Neuronal stem cell (in vitro differentiated cells): Measurements from ENCODE around the gene ATAD3A.
"Not testable (repeated sequence)": the region's sequence is repeated elsewhere in the genome, so short reads cannot be mapped to it uniquely, and the experiment has no call there.

Experiments
- DNase-seq: peaks from one replicate; pipeline ENCODE4 v3.0.0-alpha.2; 2013; ENCODE audit warnings: low spot score
- H2AFZ ChIP-seq: one replicate; pipeline ENCODE4 v1.6.1; 2013; ENCODE audit warnings: mild to moderate bottlenecking, low read length, inconsistent platforms
- H2AK5ac ChIP-seq: 2 replicates; pipeline ENCODE4 v1.6.1; 2013; ENCODE audit warnings: low read depth, mild to moderate bottlenecking, inconsistent platforms, low read length, moderate library complexity, mixed read lengths
- H2BK120ac ChIP-seq: 2 replicates; pipeline ENCODE4 v1.6.1; 2013; ENCODE audit warnings: low read depth, mild to moderate bottlenecking, inconsistent platforms, low read length, moderate library complexity, mixed read lengths
- H2BK12ac ChIP-seq: one replicate; pipeline ENCODE4 v1.6.1; 2013; ENCODE audit warnings: low read length, inconsistent platforms
- H2BK15ac ChIP-seq: 2 replicates; pipeline ENCODE4 v1.6.1; 2013; ENCODE audit warnings: mild to moderate bottlenecking, low read length, inconsistent platforms, mixed read lengths
- H2BK5ac ChIP-seq: one replicate; pipeline ENCODE4 v1.6.1; 2013; ENCODE audit warnings: inconsistent platforms, mild to moderate bottlenecking, low read length, moderate library complexity
- H3K14ac ChIP-seq: one replicate; pipeline ENCODE4 v1.6.1; 2013; ENCODE audit warnings: low read length, inconsistent platforms
- H3K18ac ChIP-seq: 2 replicates; pipeline ENCODE4 v1.6.1; 2013; ENCODE audit warnings: low read length, inconsistent platforms
- H3K23ac ChIP-seq: 2 replicates; pipeline ENCODE4 v1.6.1; 2013; ENCODE audit warnings: low read depth, mild to moderate bottlenecking, mixed read lengths, low read length, inconsistent platforms; ENCODE audit not compliant: poor library complexity
- H3K27ac ChIP-seq: replicated peaks from 3 replicates; pipeline ENCODE4 v1.5.1; 2013; ENCODE audit warnings: low read length, inconsistent platforms
- H3K27me3 ChIP-seq, 3 experiments: 2 replicates each; pipeline ENCODE4 v1.6.1; 2013; ENCODE audit warnings: low read length in 3 of 3, mild to moderate bottlenecking in 2 of 3, inconsistent platforms in 1 of 3, low read depth in 1 of 3, mixed read lengths in 1 of 3, moderate library complexity in 1 of 3; ENCODE audit not compliant: control insufficient read depth in 3 of 3, insufficient read depth in 3 of 3
- H3K36me3 ChIP-seq, 2 donors: replicated peaks in 1 of 2; 2 replicates each; pipeline ENCODE4 v1.6.1; 2013; ENCODE audit warnings: low read length in 2 of 2; ENCODE audit not compliant: control insufficient read depth in 2 of 2, insufficient read depth in 2 of 2
- H3K4ac ChIP-seq: 2 replicates; pipeline ENCODE4 v1.6.1; 2013; ENCODE audit warnings: inconsistent platforms, mild to moderate bottlenecking, low read length, moderate library complexity
- H3K4me1 ChIP-seq, 2 donors: 1 replicate in 1 of 2; 2 replicates in 1 of 2; pipeline ENCODE4 v1.6.1; 2013; ENCODE audit warnings: low read length in 2 of 2, low read depth in 1 of 2; ENCODE audit not compliant: control insufficient read depth in 2 of 2, insufficient read depth in 1 of 2
- H3K4me2 ChIP-seq: one replicate; pipeline ENCODE4 v1.6.1; 2013; ENCODE audit warnings: mild to moderate bottlenecking, low read length, inconsistent platforms; ENCODE audit not compliant: insufficient read depth, poor library complexity, severe bottlenecking
- H3K4me3 ChIP-seq, 2 donors: 2 replicates each; pipeline ENCODE4 v1.5.1; 2013; ENCODE audit warnings: low read length in 2 of 2, mild to moderate bottlenecking in 2 of 2, inconsistent platforms in 1 of 2, moderate library complexity in 1 of 2
- H3K79me1 ChIP-seq: one replicate; pipeline ENCODE4 v1.6.1; 2013; ENCODE audit warnings: low read depth, mild to moderate bottlenecking, inconsistent platforms, low read length, moderate library complexity
- H3K9ac ChIP-seq: one replicate; pipeline ENCODE4 v1.6.1; 2013; ENCODE audit warnings: mild to moderate bottlenecking, low read depth, low read length, inconsistent platforms; ENCODE audit not compliant: poor library complexity
- H3K9me3 ChIP-seq, 2 donors: replicated peaks in 1 of 2; 2 replicates each; pipeline versions ENCODE3 to v1.6.1; 2013; ENCODE audit warnings: low read length in 2 of 2, mild to moderate bottlenecking in 2 of 2, inconsistent platforms in 1 of 2, low read depth in 1 of 2, mixed read lengths in 1 of 2, moderate library complexity in 1 of 2; ENCODE audit not compliant: control insufficient read depth in 2 of 2, insufficient read depth in 1 of 2
- H4K8ac ChIP-seq: one replicate; pipeline ENCODE4 v1.6.1; 2013; ENCODE audit warnings: low read depth, mild to moderate bottlenecking, inconsistent platforms, low read length, moderate library complexity
- H4K91ac ChIP-seq: one replicate; pipeline ENCODE4 v1.6.1; 2013; ENCODE audit warnings: low read length, low read depth, mild to moderate bottlenecking, inconsistent platforms; ENCODE audit not compliant: poor library complexity
- WGBS, 2 donors: extraction: QIAGEN DNeasy Blood & Tissue Kit; methylation state at CpG; one replicate each; pipeline ENCODE4 v1.1.7; 2013; ENCODE audit warnings: missing lambda C conversion rate in 2 of 2, mixed read lengths in 1 of 2; ENCODE audit not compliant: insufficient read length in 2 of 2, insufficient replicate concordance in 1 of 2; ENCODE audit errors: extremely low coverage in 2 of 2; 5-methylcytosine and 5-hydroxymethylcytosine counted together

ATAD3A gene

DNA sequence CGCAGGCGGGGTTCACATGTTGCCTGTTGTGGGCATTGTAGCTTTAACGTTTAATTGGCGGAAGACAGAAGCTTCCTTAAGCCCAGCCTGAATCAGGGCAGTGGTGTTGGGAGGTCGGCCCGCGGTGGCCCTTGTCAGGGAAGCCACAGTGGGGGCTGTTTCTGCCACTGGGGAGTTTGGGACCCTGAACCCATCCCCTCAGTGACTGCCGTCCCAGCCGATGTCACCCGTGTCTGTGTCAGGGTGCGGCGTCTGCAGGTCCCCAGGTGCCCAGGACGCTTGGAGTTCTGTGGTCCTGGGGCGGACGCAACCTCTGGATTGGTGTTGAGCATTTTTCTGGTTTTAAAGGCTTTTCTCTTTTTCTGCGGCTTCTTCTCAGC lies 31.5 kb upstream of the ATAD3A start:
- H3K4me2 ChIP-seq, H2BK5ac ChIP-seq, H3K27me3 ChIP-seq, H2BK120ac ChIP-seq, H2BK15ac ChIP-seq, DNase-seq, H3K9ac ChIP-seq, H3K4ac ChIP-seq, H2AFZ ChIP-seq, H2BK12ac ChIP-seq, H3K23ac ChIP-seq, H3K79me1 ChIP-seq, H3K27ac ChIP-seq, H3K4me1 ChIP-seq, H4K91ac ChIP-seq, H3K18ac ChIP-seq, H4K8ac ChIP-seq, H3K4me3 ChIP-seq, H2AK5ac ChIP-seq, H3K9me3 ChIP-seq, H3K14ac ChIP-seq: not testable (repeated sequence)
- peaks cover 30 to 60% of the 10 kb centered on the region in 2 donors for H3K36me3 ChIP-seq
- WGBS, 2 donors = no CpG with 5 or more reads among the region's 16 CpGs

DNA sequence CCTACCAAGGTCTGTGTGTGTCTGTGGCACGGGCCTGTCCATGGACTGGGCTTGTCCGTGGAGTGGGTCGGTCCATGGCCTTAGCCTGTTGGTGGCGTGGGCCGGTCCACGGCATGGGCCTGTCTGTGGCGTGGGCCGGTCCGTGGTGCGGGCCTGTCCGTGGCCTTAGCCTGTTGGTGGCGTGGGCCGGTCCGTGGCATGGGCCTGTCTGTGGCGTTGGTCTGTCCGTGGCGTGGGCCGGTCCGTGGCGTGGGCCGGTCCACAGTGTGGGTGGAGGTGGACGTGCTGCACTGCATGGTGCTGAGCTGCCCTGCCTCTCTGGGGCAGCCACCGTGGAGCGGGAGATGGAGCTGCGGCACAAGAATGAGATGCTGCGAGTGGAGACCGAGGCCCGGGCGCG lies 30.2 kb upstream of the ATAD3A start:
- not testable (repeated sequence) for H3K18ac ChIP-seq, H4K8ac ChIP-seq, H3K9me3 ChIP-seq, H3K23ac ChIP-seq, H2BK120ac ChIP-seq, H2BK5ac ChIP-seq, H2BK15ac ChIP-seq, H2AK5ac ChIP-seq, H3K14ac ChIP-seq, H3K27ac ChIP-seq, H3K4me1 ChIP-seq, H3K79me1 ChIP-seq, H3K4me3 ChIP-seq, H2AFZ ChIP-seq, H2BK12ac ChIP-seq, H3K27me3 ChIP-seq, DNase-seq, H3K4ac ChIP-seq, H4K91ac ChIP-seq, H3K4me2 ChIP-seq
- Histone ChIP-seq H3K9ac (peak overlapping the region; percentile 21), H3K36me3 (peaks cover 29 to 64% of the 10 kb centered on the region in 2 donors)
- WGBS, 2 donors = no CpG with 5 or more reads among the region's 30 CpGs

- Histone ChIP-seq H3K14ac (no peak overlapping the region), H2BK12ac (no peak overlapping the region), H2AK5ac (no peak overlapping the region), H3K4ac (no peak overlapping the region), H3K9ac (no peak overlapping the region), H3K27ac (no peak overlapping the region), H3K4me3 (no peak overlapping the region), H2AFZ (no peak overlapping the region), H3K27me3 (no peaks in the 10 kb centered on the region), H3K36me3 (peaks cover 25 to 62% of the 10 kb centered on the region in 2 donors), H2BK15ac (no peak overlapping the region), H2BK120ac (no peak overlapping the region), H3K79me1 (peaks cover 5% of the 10 kb centered on the region), H3K4me2 (no peak overlapping the region), H3K18ac (no peak overlapping the region), H3K4me1 (no peaks in the 10 kb centered on the region), H4K8ac (no peak overlapping the region), H4K91ac (no peak overlapping the region), H3K23ac (no peak overlapping the region), H3K9me3 (no peaks in the 10 kb centered on the region), H2BK5ac (no peak overlapping the region)
- no peak for DNase-seq
- no CpG with 5 or more reads among the region's 14 CpGs for WGBS, 2 donors
Observed at GRCh38 chr1:1482856-1483255, 29.1 kb upstream of the ATAD3A start.

- no peak overlapping the region for H4K8ac ChIP-seq
- WGBS, 2 donors = no CpG with 5 or more reads among the region's 16 CpGs
- no peaks in the 10 kb centered on the region for H3K4me1 ChIP-seq
- H3K4me2 ChIP-seq = no peak overlapping the region
- H2AFZ ChIP-seq = no peak overlapping the region
- no peak overlapping the region for H2BK15ac ChIP-seq
- H3K79me1 ChIP-seq = peaks cover 5% of the 10 kb centered on the region
- no peak overlapping the region for H4K91ac ChIP-seq
- H3K4ac ChIP-seq = no peak overlapping the region
- DNase-seq = no peak
- no peak overlapping the region for H2AK5ac ChIP-seq
- H3K4me3 ChIP-seq = no peak overlapping the region
- no peak overlapping the region for H3K9ac ChIP-seq
- H3K27me3 ChIP-seq = no peaks in the 10 kb centered on the region
- peaks cover 22 to 65% of the 10 kb centered on the region in 2 donors for H3K36me3 ChIP-seq
- no peak overlapping the region for H3K14ac ChIP-seq
- H2BK5ac ChIP-seq = no peak overlapping the region
- no peaks in the 10 kb centered on the region for H3K9me3 ChIP-seq
- no peak overlapping the region for H3K18ac ChIP-seq
- no peak overlapping the region for H2BK120ac ChIP-seq
- H2BK12ac ChIP-seq = no peak overlapping the region
- H3K23ac ChIP-seq = no peak overlapping the region
- no peak overlapping the region for H3K27ac ChIP-seq
Observed at GRCh38 chr1:1483714-1484113, 28.2 kb upstream of the ATAD3A start.
